HK-2 (cell line): ENCODE results near the gene KAT7.
"Not testable (repeated sequence)": the region's sequence is repeated elsewhere in the genome, so short reads cannot be mapped to it uniquely, and the experiment has no call there.

Experiments used
- DNase-seq: peaks from one replicate; pipeline ENCODE4 v3.0.0-alpha.2; 2018; ENCODE audit not compliant: unreplicated experiment

The KAT7 gene

DNA sequence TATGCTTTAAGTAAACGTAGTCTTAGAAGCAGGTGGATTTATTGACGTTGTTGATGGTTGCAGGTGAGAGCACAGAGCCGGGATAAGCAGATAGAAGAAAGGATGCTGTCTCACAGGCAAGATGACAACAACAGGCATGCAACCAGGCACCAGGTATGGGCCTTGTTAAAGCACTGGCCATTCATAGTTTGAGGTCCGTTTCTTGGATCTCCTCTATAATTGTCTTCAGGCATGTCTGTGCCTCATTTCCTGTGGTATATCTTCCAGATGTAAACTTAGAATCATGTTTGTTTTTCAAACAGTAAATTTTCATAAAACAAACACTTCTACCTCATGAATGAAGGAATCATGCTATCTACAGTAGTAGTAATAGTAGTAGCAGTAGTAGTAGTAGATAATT lies 20.6 kb downstream of the KAT7 start:
- DNase-seq: no peak

GRCh38 chr17:49814781-49815529 lies 26.5 kb downstream of the KAT7 start:
- DNase-seq: no peak

GRCh38 chr17:49815761-49816281 lies 27.3 kb downstream of the KAT7 start:
- DNase-seq: no peak

GRCh38 chr17:49817993-49818392 lies 29.5 kb downstream of the KAT7 start:
- no peak for DNase-seq

GRCh38 chr17:49819138-49819537 lies 30.7 kb downstream of the KAT7 start:
- no peak for DNase-seq

DNA sequence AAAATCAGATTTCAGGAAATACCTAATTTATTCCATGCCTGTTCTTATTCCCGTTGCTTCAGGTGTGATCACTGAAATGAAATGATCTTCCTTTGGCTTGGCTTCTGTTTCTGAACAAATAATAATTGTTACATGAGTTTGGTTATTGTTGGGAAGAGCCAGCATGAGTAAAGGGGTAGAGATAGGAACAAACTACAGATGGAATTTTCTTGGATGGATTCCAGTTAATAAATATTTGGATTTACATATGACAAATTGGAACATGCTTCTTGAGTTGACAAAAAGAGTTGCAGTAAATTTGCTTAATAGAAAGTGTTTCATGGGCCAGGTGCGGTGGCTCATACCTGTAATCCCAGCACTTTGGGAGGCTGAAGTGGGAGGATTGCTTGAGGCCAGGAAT lies 31.2 kb downstream of the KAT7 start:
- no peak for DNase-seq

DNA sequence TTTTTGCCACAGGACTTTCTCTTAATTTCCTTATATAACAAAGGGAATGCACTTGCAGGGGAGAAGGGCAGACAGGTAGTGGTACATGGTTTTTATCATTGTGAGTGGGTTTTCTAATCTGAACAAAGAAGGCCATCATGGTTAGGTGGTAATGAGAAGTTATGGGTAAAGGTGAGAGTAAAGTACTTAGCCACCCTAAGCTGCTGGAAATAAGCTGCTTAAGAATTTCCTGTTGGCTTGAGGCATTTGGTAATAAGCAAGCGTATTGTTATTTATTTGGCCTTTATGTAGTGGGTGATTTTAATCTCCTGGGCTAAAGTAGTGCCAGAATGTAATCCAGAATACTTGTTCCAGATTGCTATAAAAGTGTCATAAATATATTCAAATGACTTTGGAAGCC lies 32.3 kb downstream of the KAT7 start:
- DNase-seq: no peak

GRCh38 chr17:49821466-49821865 lies 33.0 kb downstream of the KAT7 start:
- DNase-seq: no peak

- DNase-seq: no peak
Measured at GRCh38 chr17:49821916-49822315, 33.4 kb downstream of the KAT7 start.

- no peak for DNase-seq
Measured at GRCh38 chr17:49822829-49823228, 34.3 kb downstream of the KAT7 start.

GRCh38 chr17:49823614-49824013 lies 35.1 kb downstream of the KAT7 start:
- no peak for DNase-seq

DNA sequence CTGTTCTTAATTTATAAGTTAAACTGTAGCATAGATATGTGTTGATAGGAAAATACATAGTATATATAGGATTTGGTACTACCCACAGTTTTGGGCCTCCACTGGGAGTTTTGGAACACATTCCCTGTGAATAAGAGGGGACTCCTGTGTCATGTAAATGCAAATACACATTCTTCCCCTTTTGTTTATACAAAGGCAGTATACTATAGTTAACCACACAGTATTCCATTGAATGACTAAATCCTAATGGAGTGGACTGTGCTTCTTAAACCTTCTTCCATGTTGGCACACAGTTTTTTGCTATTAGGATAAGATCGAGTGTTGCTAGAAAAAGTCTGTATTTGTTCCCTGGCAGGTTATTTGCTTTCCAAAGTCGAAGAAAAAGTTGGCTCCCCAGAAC lies 37.2 kb downstream of the KAT7 start:
- DNase-seq: no peak

DNA sequence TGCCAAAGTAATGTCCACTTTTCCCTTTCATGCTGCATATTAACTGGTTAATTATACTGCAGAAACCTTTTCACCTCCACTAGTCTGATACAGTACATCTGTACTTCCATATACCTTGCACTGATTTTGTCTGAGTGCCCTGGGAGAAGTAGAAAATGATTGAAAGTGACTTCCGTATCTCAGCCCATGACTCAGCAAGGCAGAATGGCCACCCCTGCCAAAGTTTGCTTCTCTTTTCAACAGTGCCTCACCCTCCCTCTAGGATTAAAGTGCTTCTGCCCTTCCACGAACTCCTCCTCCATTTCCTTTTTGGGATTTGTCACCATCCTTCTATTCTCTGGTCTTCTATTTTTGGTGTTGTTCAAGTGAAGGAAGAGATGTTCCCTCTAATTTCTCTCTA lies 39.8 kb downstream of the KAT7 start:
- DNase-seq: not testable (repeated sequence)

DNA sequence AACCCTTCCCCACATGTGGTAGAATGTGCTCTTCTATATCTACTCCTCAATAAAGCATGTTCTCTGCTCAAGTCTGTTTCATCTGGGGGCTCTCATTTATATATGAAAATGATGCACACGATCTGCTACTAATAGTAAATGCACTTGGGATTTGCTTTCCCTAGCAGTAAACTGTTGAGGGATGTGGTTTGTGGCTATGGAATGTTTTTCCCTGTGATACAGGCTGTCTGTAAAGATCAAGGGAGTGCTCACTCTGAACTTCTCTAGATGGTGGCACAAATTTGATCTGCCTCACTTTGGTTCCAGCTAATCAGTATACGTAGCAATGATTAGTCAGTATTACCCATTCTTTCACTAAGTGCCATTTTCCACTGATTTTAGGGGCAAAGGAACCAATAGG lies 40.5 kb downstream of the KAT7 start:
- DNase-seq: no peak

DNA sequence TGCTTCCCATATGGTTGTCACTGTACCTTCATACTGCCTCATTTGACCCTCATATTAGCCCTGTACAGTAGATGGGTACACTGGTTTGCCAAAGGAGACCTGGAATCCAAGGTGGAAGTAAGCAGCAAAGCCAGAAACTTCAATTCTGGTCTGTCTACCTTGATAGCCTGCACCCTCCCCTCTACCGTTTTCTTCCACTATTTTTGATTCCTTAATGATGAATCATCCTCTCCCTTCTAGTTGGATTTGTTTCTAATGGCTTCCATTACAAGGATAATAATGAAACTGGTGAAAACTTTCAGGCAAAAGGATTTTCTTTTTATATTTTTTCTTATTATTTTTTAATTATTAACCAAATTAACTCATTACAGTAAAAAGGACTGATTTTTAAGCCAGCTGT lies 42.1 kb downstream of the KAT7 start:
- no peak for DNase-seq

GRCh38 chr17:49832840-49833599 lies 44.5 kb downstream of the KAT7 start:
- no peak for DNase-seq

DNA sequence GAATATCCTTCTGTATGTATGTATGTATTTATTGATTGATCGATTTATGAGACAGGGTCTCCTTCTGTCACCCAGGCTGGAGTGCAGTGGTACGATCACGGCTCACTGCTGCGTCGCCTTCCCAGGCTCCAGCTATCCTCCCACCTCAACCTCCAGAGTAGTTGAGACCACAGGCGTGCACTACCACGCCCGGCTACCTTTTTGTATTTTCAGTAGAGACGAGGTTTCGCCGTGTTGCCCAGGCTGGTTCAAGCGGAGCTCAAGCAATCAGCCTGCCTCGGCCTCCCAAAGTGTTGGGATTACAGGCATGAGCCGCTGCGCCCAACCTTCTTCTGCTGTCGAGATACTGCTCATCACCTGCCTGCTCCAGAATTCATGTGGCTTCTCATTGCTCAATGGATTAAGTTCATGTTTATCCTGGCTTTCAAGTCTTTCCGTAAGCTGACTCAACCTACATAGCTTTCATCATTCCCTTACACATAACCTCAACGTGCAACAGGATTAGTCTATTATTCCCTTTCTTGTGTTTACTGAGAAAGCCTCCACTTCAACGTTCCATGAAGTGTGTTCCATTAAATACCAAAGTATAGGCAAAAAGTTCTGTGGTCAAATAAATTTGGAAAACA lies 45.8 kb downstream of the KAT7 start:
- no peak for DNase-seq

GRCh38 chr17:49835472-49835871 lies 47.0 kb downstream of the KAT7 start:
- DNase-seq: no peak

- DNase-seq: peak; percentile 46
Measured at GRCh38 chr17:49836111-49837030, 47.9 kb downstream of the KAT7 start.

DNA sequence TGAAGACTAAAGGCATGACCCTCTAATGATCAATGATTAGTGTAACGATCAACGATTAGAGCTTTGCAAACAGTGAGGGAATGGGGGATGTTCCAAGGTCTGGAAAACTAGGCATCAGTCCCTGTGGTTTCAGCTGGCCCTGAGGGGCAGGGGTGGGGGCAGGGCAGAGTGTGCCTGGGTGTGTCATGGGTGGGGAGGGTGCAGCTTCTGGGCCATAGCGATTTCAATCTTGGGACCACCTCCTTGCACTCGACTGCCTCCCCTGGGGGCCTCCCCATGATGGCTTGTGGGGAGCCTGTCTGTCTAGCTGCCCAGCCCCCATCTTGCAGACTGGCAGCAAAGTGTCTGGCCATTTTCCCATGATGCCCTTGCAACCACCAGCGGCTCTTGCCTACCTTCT lies 51.0 kb downstream of the KAT7 start:
- no peak for DNase-seq

GRCh38 chr17:49841548-49841947 lies 53.1 kb downstream of the KAT7 start:
- no peak for DNase-seq

DNA sequence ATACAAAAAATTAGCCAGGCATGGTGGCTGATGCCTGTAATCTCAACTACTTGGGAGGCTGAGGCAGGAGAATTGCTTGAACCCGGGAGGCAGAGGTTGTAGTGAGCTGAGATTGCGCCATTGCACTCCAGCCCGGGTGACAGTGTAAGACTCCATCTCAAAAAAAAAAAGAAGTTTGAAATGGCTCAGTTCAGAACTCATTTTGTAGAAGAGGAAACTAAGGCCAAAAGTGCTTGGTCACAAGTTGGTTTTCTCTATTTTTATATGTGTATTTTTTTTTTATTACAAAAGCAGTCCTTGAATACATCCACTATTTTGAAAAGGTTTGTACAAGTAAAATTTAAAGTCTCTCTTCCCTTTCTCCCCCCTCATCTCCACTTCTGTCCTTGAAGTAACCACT lies 53.9 kb downstream of the KAT7 start:
- no peak for DNase-seq
